ENCODE measurements around the gene CRYZ. TPM values are rescaled to one million over a fixed set of nuclear protein-coding genes. Genes with fewer than 3 reads are reported as not detected.
"Not testable (repeated sequence)": the region's sequence is repeated elsewhere in the genome, so short reads cannot be mapped to it uniquely, and the experiment has no call there.

CRYZ gene
- total RNA-seq, 3 donors from 2014 or later: 14.2 to 20.4 (median 14.4) TPM

GRCh38 chr1:74737333-74737732, 4.5 kb upstream of the CRYZ start:
- TF ChIP-seq, protein P1, sequence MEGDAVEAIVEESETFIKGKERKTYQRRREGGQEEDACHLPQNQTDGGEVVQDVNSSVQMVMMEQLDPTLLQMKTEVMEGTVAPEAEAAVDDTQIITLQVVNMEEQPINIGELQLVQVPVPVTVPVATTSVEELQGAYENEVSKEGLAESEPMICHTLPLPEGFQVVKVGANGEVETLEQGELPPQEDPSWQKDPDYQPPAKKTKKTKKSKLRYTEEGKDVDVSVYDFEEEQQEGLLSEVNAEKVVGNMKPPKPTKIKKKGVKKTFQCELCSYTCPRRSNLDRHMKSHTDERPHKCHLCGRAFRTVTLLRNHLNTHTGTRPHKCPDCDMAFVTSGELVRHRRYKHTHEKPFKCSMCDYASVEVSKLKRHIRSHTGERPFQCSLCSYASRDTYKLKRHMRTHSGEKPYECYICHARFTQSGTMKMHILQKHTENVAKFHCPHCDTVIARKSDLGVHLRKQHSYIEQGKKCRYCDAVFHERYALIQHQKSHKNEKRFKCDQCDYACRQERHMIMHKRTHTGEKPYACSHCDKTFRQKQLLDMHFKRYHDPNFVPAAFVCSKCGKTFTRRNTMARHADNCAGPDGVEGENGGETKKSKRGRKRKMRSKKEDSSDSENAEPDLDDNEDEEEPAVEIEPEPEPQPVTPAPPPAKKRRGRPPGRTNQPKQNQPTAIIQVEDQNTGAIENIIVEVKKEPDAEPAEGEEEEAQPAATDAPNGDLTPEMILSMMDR (IDR thresholded peaks at IDR 0.05): no peak
- ATAC-seq (no peak), DNase-seq (no peak)
- Histone ChIP-seq H3K4me1 (ENCODE audit: low read depth) (peaks cover 11% of the 10 kb centered on the region), H3K4me3 (no peak overlapping the region), H3K36me3 (ENCODE audit: low read depth) (no peaks in the 10 kb centered on the region), H3K9me3 (peaks cover 4% of the 10 kb centered on the region)
- intact Hi-C loops (cut with DNase I, micrococcal nuclease): no loop called here

DNA sequence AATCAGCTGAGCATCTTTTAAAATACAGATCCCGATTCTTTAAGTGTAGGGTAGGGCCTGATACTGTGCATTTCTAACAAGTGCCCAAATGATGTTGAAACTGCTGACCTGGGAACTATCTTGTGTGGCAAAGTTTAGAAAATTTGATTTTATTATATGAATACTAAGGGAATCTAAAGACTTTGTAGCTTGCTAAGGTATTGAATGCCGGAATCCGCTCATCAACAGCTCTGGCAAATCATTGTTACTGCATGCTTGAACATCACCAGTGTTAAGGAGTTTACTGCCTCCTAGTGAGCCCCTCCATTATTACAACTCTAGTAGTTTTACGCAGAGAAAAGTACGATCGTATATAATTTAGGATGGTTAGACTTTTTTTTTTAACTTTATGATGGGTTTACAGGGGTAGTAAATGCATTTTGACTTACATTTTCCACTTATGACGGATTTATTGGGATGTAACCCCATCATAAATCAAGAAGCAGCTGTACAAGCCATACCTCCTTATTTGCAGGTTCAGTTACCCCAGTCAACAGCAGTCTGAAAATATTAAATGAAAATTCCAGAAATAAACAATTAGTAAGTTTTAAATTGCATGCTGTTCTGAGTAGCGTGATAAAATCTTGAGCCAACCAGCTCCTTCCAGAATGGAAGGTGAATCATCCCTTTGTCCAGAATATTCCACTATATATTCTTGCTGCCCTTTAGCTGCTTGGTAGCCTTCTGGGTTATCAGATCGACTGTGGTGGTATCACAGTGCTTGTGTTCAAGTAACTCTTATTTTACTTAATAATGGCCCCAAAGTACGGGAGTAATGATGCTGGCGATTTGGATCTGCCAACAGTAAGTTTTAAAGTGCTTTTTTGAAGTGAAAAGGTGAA, 994 bp upstream of the CRYZ start:
- intact Hi-C loops (cut with DNase I, micrococcal nuclease): no loop called here
- TF ChIP-seq, protein P1 (IDR thresholded peaks at IDR 0.05): peak; percentile 52
- H3K36me3 ChIP-seq (ENCODE audit: low read depth): no peaks in the 10 kb centered on the region
- no peaks in the 10 kb centered on the region for H3K9me3 ChIP-seq
- ATAC-seq (peak; percentile 82), DNase-seq (peak in 1 of 3 donors; percentile 68)
- H3K4me1 ChIP-seq (ENCODE audit: low read depth): peaks cover 17% of the 10 kb centered on the region
- peak overlapping the region; percentile 54 for H3K4me3 ChIP-seq

GRCh38 chr1:74732071-74732946, 541 bp downstream of the CRYZ start:
- DNase-seq: not testable (repeated sequence)

DNA sequence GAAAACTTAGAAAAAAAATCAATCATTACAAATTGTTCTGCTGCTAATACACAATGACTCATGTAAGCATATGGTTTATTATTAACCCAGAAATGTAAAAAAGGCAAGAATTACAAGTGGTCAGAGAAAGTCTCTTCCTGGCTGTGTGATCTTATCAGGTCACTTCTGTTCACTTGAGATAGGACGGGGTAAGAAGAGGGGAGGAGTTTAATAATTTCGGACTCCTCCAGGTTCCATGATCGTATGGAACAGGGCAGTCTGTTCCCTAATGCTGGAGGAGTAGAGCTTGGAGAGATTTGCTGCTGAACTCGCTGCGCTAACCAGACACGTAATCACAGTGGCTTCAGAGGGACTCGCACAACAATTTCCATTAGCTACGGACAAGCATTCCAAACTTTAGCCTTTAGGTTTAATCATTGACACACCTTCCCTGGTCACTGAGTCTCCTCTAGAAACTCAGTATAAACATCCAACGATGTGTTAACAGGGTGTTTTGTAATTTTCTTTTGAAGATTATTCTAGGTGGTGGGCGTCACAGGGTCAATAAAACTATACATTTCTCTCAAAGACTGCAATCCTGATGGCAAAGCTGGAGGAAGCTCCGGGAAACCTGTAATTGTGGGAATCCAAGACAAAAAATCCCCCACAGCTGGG, 1.3 kb downstream of the CRYZ start:
- Histone ChIP-seq H3K9me3 (peaks cover under 1% of the 10 kb centered on the region), H3K36me3 (ENCODE audit: low read depth) (no peaks in the 10 kb centered on the region), H3K4me3 (no peak overlapping the region), H3K4me1 (ENCODE audit: low read depth) (peaks cover 17% of the 10 kb centered on the region)
- DNase-seq: peak in 1 of 3 donors; percentile 7
- intact Hi-C loops (cut with DNase I, micrococcal nuclease): no loop called here
- TF ChIP-seq, protein P1 (IDR thresholded peaks at IDR 0.05): no peak
- peak; percentile 9 for ATAC-seq

More at GRCh38 chr1:74732071-74732946, 541 bp downstream of the CRYZ start:
- H3K4me1 ChIP-seq (ENCODE audit: low read depth): peaks cover 17% of the 10 kb centered on the region
- intact Hi-C loops (cut with DNase I, micrococcal nuclease); H3K9me3 ChIP-seq; H3K36me3 ChIP-seq (ENCODE audit: low read depth): not testable (repeated sequence)
- peak; percentile 17 for ATAC-seq
- peak overlapping the region; percentile 54 for H3K4me3 ChIP-seq

DNA sequence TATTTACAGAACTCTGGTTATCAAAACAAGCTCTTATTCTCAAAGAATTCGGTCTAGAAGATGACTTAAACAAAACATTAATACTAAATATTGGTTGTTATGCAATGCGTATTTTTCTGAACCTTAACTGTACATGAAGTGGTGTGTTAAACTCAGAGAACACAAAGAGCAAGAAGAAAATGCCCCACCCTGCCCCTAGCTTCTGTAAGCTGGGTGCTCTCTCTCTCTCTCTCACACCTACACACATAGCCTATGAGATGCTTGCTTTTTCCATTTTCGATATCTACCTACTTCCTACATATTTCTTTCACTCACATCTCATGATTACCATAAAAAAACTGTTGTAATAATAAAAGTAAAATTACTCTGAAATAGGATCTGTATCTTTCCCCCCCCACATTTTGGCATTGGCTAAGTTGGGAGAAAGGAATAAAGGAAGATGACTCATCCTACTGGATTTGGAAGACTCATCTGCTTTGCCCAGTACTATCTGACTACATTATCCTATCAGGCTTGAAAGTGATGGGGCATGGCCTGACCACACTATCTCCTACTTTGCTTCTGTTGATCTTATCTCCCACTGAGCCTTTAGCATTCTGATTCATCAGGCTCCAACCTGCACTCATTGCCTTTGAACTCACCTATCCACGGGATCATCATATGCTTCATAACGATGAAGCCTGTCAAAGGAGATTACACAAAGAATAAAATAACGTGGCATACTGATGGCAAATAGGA, 2.9 kb downstream of the CRYZ start:
- no peak for ATAC-seq
- no peaks in the 10 kb centered on the region for H3K36me3 ChIP-seq (ENCODE audit: low read depth)
- H3K4me1 ChIP-seq (ENCODE audit: low read depth): peaks cover 17% of the 10 kb centered on the region
- no peak for DNase-seq
- TF ChIP-seq, protein P1 (IDR thresholded peaks at IDR 0.05): no peak
- peaks cover 9% of the 10 kb centered on the region for H3K9me3 ChIP-seq
- intact Hi-C loops (cut with DNase I, micrococcal nuclease): no loop called here
- H3K4me3 ChIP-seq: no peak overlapping the region

Measured in mucosa of descending colon (tissue), 3 donors.